K562 (cell line): ENCODE measurements around the gene SPSB1. TPM values are rescaled to one million over a fixed set of nuclear protein-coding genes. Genes with fewer than 3 reads are reported as not detected.

Experiments used
- ARID1B ChIP-seq: fragments of 450-650 bp; IDR thresholded peaks from 2 replicates; pipeline ENCODE4 v1.6.1; 2016; ENCODE audit warnings: antibody characterized with exemption, mild to moderate bottlenecking, inconsistent platforms
- CBFA2T3 ChIP-seq: fragments of 450-650 bp; IDR thresholded peaks from 2 replicates; pipeline ENCODE4 v1.6.1; 2017
- CHD7 ChIP-seq: fragments of 200-600 bp; sonication (generic); IDR thresholded peaks from one replicate; pipeline ENCODE4 v1.6.1; 2012; ENCODE audit warnings: mild to moderate bottlenecking, low read depth, low read length, inconsistent platforms
- EWSR1 ChIP-seq: fragments of 450-650 bp; IDR thresholded peaks from 2 replicates; pipeline ENCODE4 v1.6.1; 2018; ENCODE audit warnings: borderline replicate concordance, mild to moderate bottlenecking, low read depth, moderate library complexity; ENCODE audit not compliant: partially characterized antibody
- NR2C2 ChIP-seq, 2 experiments: fragments of 200-800 bp in 1 of 2; sonication (Bioruptor generic) in 1 of 2; sonication (generic) in 1 of 2; formaldehyde crosslinking in 1 of 2; IDR thresholded peaks; 2 replicates each; pipeline versions ENCODE4 v1.6.1 to v1.8.0; 2016 to 2022; ENCODE audit warnings: mild to moderate bottlenecking in 1 of 2, missing compliant biosample characterization in 1 of 2, missing genetic modification characterization in 1 of 2, missing genetic modification reagents in 1 of 2
- PBX2 ChIP-seq, 2 experiments: IDR thresholded peaks in 1 of 2; conservative IDR thresholded peaks in 1 of 2; 2 replicates each; pipeline ENCODE4 v1.6.1; 2016; ENCODE audit warnings: low read depth in 2 of 2, mild to moderate bottlenecking in 1 of 2, missing compliant biosample characterization in 1 of 2, missing genetic modification characterization in 1 of 2, moderate library complexity in 1 of 2
- PPARD ChIP-seq: fragments of 250-450 bp; sonication (Bioruptor Pico); IDR thresholded peaks from 2 replicates; pipeline ENCODE4 v1.8.0; 2022; ENCODE audit warnings: inconsistent platforms, mild to moderate bottlenecking, moderate library complexity
- SMARCA4 ChIP-seq: fragments of 450-650 bp; IDR thresholded peaks from 2 replicates; pipeline ENCODE4 v1.6.1; 2016
- SPI1 ChIP-seq: IDR thresholded peaks from 2 replicates; pipeline ENCODE4 v1.6.1; 2011; ENCODE audit warnings: low read depth, low read length, control low read depth, borderline replicate concordance
- TCF3 ChIP-seq: sonication (generic); formaldehyde crosslinking; IDR thresholded peaks from 2 replicates; pipeline ENCODE4 v1.4.0; 2020; ENCODE audit warnings: mild to moderate bottlenecking, missing genetic modification reagents
- TEAD2 ChIP-seq: fragments of 450-650 bp; IDR thresholded peaks from 2 replicates; pipeline ENCODE4 v1.6.1; 2016; ENCODE audit warnings: missing genetic modification characterization, control low read depth, missing compliant biosample characterization
- THRAP3 ChIP-seq: fragments of 450-650 bp; IDR thresholded peaks from 2 replicates; pipeline ENCODE4 v1.6.1; 2016; ENCODE audit warnings: mild to moderate bottlenecking, inconsistent platforms, borderline replicate concordance
- polyA plus RNA-seq, 8 experiments: library from polyadenylated mRNA; depleted of rRNA in 4 of 8; stranded (reverse) in 5 of 8; unstranded in 3 of 8; fragments of >200 nt; fragmentation: Nextera tagmentation in 2 of 8; fragmentation: Illumina TruSeq in 1 of 8; extraction: Ambion mirVana in 2 of 8; extraction: Trizol in 1 of 8; gene quantifications; 2 replicates each; pipeline versions ENCODE4 v1.2.1 to v1.2.3, GENCODE V29; 2011 to 2014; ENCODE audit warnings: inconsistent platforms in 1 of 8, missing spikeins in 1 of 8
- total RNA-seq, 7 experiments: library from RNA; depleted of rRNA in 6 of 7; stranded (reverse); fragments of >200 nt in 6 of 7; fragmentation: Illumina TruSeq in 2 of 7; extraction: Trizol in 2 of 7; gene quantifications; 2 replicates each; pipeline versions ENCODE4 v1.2.1 to v1.2.3, GENCODE V29; 2011 to 2021; ENCODE audit warnings: low replicate concordance in 1 of 7

SPSB1 gene
- total and polyA plus RNA-seq, 9 of the 15 experiments (the other 6 are each of a cell fraction or from before 2014, with no cell fraction given) = 0.06 to 0.35 (median 0.14) TPM; not detected in 6

GRCh38 chr1:9311479-9311878 is 18.8 kb downstream of the SPSB1 start (continued):
- TF ChIP-seq CHD7 = no peak
- TF ChIP-seq TEAD2 (tag) = no peak
- peak; percentile 53 for TF ChIP-seq CBFA2T3
- TF ChIP-seq EWSR1 = no peak
- no peak for TF ChIP-seq THRAP3
- no peak for TF ChIP-seq NR2C2 (CRISPR knock-in tag; IDR thresholded peaks at IDR 0.05)
- no peak for TF ChIP-seq NR2C2 (tag; IDR thresholded peaks at IDR 0.05)
- no peak for TF ChIP-seq PBX2 (CRISPR knock-in tag; IDR thresholded peaks at IDR 0.05; ENCODE audit: low read depth)
- no peak for TF ChIP-seq PBX2 (tag; conservative IDR thresholded peaks at IDR 0.05; ENCODE audit: low read depth)
- 0 out of 2 replicates have a peak, but pooled peaks have one; percentile 15 for TF ChIP-seq ARID1B
- TF ChIP-seq SMARCA4 = no peak
- TF ChIP-seq PPARD (CRISPR knock-in tag) = no peak
- no peak for TF ChIP-seq SPI1
- 0 out of 2 replicates have a peak, but pooled peaks have one; percentile 11 for TF ChIP-seq TCF3 (CRISPR knock-in tag)
